Stimulated activated CD8-positive, alpha-beta memory T cell treated with anti-CD3 and anti-CD28 coated beads, Interleukin-12 subunit alpha, Interleukin-12 subunit beta, amount 100 ng/mL, for 4 hours (primary cell): ENCODE measurements around the gene ABCC10.

Source experiments
- DNase-seq: peaks from one replicate; pipeline ENCODE4 v3.0.0-alpha.2; 2020; ENCODE audit warnings: low read depth

The ABCC10 gene

GRCh38 chr6:43471399-43471798 is 44.1 kb downstream of the ABCC10 start:
- DNase-seq: no peak

- DNase-seq: no peak
These were observed 45.2 kb downstream of the ABCC10 start for GRCh38 chr6:43472515-43472914.

- no peak for DNase-seq
These were observed 48.2 kb downstream of the ABCC10 start for GRCh38 chr6:43475516-43475915.

- no peak for DNase-seq
These were observed 49.4 kb downstream of the ABCC10 start for GRCh38 chr6:43476746-43477145.

- DNase-seq: peak; percentile 93
These were observed 50.1 kb downstream of the ABCC10 start, which contains the start of gene TJAP1 for GRCh38 chr6:43477235-43478007. Gene TJAP1 (plus strand): TSS chr6:43477570. CDS start chr6:43499002, 21,432 bp downstream.

- DNase-seq: no peak
These were observed 50.6 kb downstream of the ABCC10 start for GRCh38 chr6:43478008-43478372.

- DNase-seq: no peak
These were observed 53.7 kb downstream of the ABCC10 start for GRCh38 chr6:43481075-43481474.

GRCh38 chr6:43481591-43482236 is 54.4 kb downstream of the ABCC10 start:
- no peak for DNase-seq

- no peak for DNase-seq
These were observed 61.4 kb downstream of the ABCC10 start for GRCh38 chr6:43488667-43489276.

GRCh38 chr6:43489277-43490072 is 62.1 kb downstream of the ABCC10 start:
- DNase-seq: no peak

- no peak for DNase-seq
These were observed 63.2 kb downstream of the ABCC10 start for GRCh38 chr6:43490523-43490939.

- DNase-seq: no peak
These were observed 64.7 kb downstream of the ABCC10 start for GRCh38 chr6:43491750-43492661.

- no peak for DNase-seq
These were observed 65.3 kb downstream of the ABCC10 start for GRCh38 chr6:43492673-43493072.

GRCh38 chr6:43493230-43493629 is 65.9 kb downstream of the ABCC10 start:
- DNase-seq: no peak

- no peak for DNase-seq
These were observed 66.5 kb downstream of the ABCC10 start for GRCh38 chr6:43493833-43494232.

GRCh38 chr6:43494321-43494720 is 67.0 kb downstream of the ABCC10 start:
- no peak for DNase-seq

- DNase-seq: no peak
These were observed 67.4 kb downstream of the ABCC10 start for GRCh38 chr6:43494766-43495165.

- no peak for DNase-seq
These were observed 68.1 kb downstream of the ABCC10 start for GRCh38 chr6:43495409-43495941.

GRCh38 chr6:43496370-43497128 is 69.2 kb downstream of the ABCC10 start:
- no peak for DNase-seq

GRCh38 chr6:43497129-43497396 is 69.7 kb downstream of the ABCC10 start:
- no peak for DNase-seq

- no peak for DNase-seq
These were observed 70.3 kb downstream of the ABCC10 start for GRCh38 chr6:43497689-43498088.
